Gastrocnemius medialis (tissue), 4 donors: Measurements from ENCODE around the gene VPS18.

Experiments
- POLR2A ChIP-seq, 2 donors: fragments of 450-650 bp; IDR thresholded peaks; one replicate each; pipeline ENCODE4 v1.6.1; 2017; ENCODE audit warnings: antibody characterized with exemption in 2 of 2, mild to moderate bottlenecking in 2 of 2, moderate library complexity in 2 of 2
- TF ChIP-seq, protein P1 (sequence below), 5 experiments: fragments of 450-650 bp in 3 of 5; fragments of 200-600 bp in 2 of 5; sonication (generic) in 2 of 5; IDR thresholded peaks in 4 of 5; conservative IDR thresholded peaks in 1 of 5; 1 replicate in 4 of 5; 2 replicates in 1 of 5; pipeline ENCODE4 v1.5.1; 2016 to 2019; ENCODE audit warnings: antibody characterized with exemption in 5 of 5, mild to moderate bottlenecking in 3 of 5, moderate library complexity in 3 of 5

DNA sequence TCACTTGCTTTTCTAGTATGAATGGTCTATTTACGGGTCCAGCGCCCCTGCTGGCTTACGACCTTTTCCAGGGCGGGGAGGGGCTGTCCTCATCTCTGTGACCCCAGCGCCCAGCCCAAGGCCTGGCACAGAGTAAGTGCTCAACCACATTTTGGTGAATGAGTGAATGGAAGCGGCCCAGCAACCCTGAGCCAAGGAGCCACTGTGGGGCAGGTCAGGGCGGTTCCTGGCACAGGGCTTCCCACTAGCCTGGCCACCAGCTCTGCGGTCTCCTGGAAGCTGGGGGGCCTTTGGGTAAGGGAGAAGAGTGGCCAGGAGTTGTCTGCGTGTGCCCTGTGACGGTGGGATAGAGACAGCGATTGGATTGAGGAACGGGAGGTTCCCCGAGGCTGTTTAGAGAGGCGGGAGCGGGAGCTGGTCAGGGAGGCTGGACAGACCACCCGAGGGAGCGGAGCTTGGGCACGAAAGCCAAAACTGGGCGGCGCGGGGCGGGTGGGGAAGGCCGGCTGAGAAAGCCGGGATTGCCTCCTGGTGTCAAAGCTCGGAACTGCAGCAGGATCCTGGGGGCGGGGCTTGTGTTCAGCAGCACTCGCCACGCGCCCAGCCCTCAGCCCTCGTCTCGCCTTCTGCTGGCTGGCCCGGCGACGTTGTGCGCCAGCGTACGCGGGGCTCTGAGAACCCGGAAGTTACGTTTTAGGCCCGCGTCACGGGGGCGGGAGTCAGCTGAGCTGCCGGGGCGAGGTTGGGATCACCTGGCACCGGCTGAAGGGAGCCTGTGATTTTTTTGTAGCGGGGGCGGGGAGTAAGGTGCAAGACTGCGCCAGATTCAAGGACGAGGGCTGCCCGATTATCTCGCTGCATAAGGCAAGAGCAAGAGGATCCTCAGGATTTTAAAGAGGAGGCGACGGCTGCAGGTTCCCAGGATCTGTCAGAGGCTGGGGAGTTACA is at the start of gene VPS18:
- TF ChIP-seq, protein P1, sequence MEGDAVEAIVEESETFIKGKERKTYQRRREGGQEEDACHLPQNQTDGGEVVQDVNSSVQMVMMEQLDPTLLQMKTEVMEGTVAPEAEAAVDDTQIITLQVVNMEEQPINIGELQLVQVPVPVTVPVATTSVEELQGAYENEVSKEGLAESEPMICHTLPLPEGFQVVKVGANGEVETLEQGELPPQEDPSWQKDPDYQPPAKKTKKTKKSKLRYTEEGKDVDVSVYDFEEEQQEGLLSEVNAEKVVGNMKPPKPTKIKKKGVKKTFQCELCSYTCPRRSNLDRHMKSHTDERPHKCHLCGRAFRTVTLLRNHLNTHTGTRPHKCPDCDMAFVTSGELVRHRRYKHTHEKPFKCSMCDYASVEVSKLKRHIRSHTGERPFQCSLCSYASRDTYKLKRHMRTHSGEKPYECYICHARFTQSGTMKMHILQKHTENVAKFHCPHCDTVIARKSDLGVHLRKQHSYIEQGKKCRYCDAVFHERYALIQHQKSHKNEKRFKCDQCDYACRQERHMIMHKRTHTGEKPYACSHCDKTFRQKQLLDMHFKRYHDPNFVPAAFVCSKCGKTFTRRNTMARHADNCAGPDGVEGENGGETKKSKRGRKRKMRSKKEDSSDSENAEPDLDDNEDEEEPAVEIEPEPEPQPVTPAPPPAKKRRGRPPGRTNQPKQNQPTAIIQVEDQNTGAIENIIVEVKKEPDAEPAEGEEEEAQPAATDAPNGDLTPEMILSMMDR (IDR thresholded peaks at IDR 0.05 in 4 of 5, conservative IDR thresholded peaks at IDR 0.05 in 1 of 5), result peak; percentile 97 to 99 (median 99)
- TF ChIP-seq POLR2A (IDR thresholded peaks at IDR 0.05), result peak; percentile 90 to 92
